Osteocyte (in vitro differentiated cells): Measurements from ENCODE around the gene CPEB4. TPM values are rescaled to one million over a fixed set of nuclear protein-coding genes. Genes with fewer than 3 reads are reported as not detected.

Experiments
- DNase-seq: peaks from one replicate; pipeline ENCODE4 v3.0.0; 2021; ENCODE audit warnings: mixed read lengths; ENCODE audit not compliant: unreplicated experiment; ENCODE audit errors: extremely low spot score
- H3K27ac Mint-ChIP-seq: one replicate; pipeline ENCODE4 v1.8.0; 2021; ENCODE audit warnings: mild to moderate bottlenecking, mixed read lengths; ENCODE audit not compliant: unreplicated experiment
- H3K27me3 Mint-ChIP-seq: one replicate; pipeline ENCODE4 v1.8.0; 2021; ENCODE audit warnings: mixed read lengths; ENCODE audit not compliant: unreplicated experiment
- H3K36me3 Mint-ChIP-seq: one replicate; pipeline ENCODE4 v1.8.0; 2021; ENCODE audit warnings: mixed read lengths; ENCODE audit not compliant: unreplicated experiment
- H3K4me1 Mint-ChIP-seq: one replicate; pipeline ENCODE4 v1.8.0; 2021; ENCODE audit warnings: mixed read lengths; ENCODE audit not compliant: unreplicated experiment
- H3K4me3 Mint-ChIP-seq: one replicate; pipeline ENCODE4 v1.8.0; 2021; ENCODE audit warnings: mild to moderate bottlenecking, moderate library complexity, mixed read lengths; ENCODE audit not compliant: unreplicated experiment
- H3K9me3 Mint-ChIP-seq: one replicate; pipeline ENCODE4 v1.8.0; 2021; ENCODE audit warnings: mixed read lengths; ENCODE audit not compliant: unreplicated experiment
- CTCF ChIP-seq: fragments of 200-600 bp; sonication (generic); IDR thresholded peaks from 2 replicates; pipeline ENCODE4 v1.5.0; 2021; ENCODE audit warnings: antibody characterized with exemption, mild to moderate bottlenecking, moderate library complexity
- total RNA-seq: library from RNA; stranded (reverse); gene quantifications from 2 replicates; pipeline ENCODE4 v1.2.1, GENCODE V29; 2021

CPEB4 gene
- total RNA-seq, 1 donor from 2014 or later, result 37.6 TPM

- peaks cover 13% of the 10 kb centered on the region for H3K27me3 Mint-ChIP-seq
- H3K27ac Mint-ChIP-seq, result no peak overlapping the region
- peaks cover 17% of the 10 kb centered on the region for H3K4me1 Mint-ChIP-seq
- no peaks in the 10 kb centered on the region for H3K9me3 Mint-ChIP-seq
- H3K36me3 Mint-ChIP-seq, result no peaks in the 10 kb centered on the region
- H3K4me3 Mint-ChIP-seq, result no peak overlapping the region
- no peak for DNase-seq
- no peak for TF ChIP-seq CTCF
These were observed 84.4 kb downstream of the CPEB4 start for GRCh38 chr5:173972607-173972924.

GRCh38 chr5:173972925-173973615 is 84.9 kb downstream of the CPEB4 start:
- Mint-ChIP-seq H3K27me3 (peaks cover 18% of the 10 kb centered on the region), H3K36me3 (no peaks in the 10 kb centered on the region), H3K9me3 (no peaks in the 10 kb centered on the region), H3K27ac (no peak overlapping the region), H3K4me1 (peaks cover 17% of the 10 kb centered on the region), H3K4me3 (peak overlapping the region; percentile 68)
- TF ChIP-seq CTCF, result peak; percentile 89
- DNase-seq, result peak; percentile 91

- no peak overlapping the region for H3K27ac Mint-ChIP-seq
- DNase-seq, result no peak
- peak overlapping the region; percentile 68 for H3K4me3 Mint-ChIP-seq
- H3K9me3 Mint-ChIP-seq, result no peaks in the 10 kb centered on the region
- H3K36me3 Mint-ChIP-seq, result peaks cover 2% of the 10 kb centered on the region
- H3K4me1 Mint-ChIP-seq, result peaks cover 17% of the 10 kb centered on the region
- no peak for TF ChIP-seq CTCF
- peaks cover 22% of the 10 kb centered on the region for H3K27me3 Mint-ChIP-seq
These were observed 85.4 kb downstream of the CPEB4 start for GRCh38 chr5:173973616-173973969.

DNA sequence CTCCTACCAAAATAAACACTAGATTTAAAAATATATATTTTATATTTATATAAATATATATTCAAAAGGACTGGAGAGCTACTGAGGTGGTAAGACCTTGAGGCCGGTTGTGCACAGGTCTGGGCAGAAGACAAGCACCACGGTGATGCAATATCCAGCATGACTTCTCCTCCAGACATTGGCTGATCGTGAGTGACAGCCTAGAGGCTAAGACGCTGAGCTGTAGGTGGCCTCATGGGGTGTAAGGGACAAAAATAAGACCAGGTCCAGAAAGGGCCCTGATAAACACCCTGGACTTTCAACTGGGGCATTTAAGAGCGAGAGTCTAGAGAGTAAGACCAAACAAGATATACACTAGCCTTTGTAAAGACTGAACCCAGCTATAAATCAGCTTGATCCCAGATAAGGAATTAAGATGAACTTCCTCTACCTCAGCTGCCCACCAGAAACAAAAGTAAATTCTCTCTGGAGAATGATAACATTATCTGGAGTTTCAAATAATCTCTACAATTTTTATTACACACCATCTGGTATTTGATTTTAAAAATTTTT is 86.6 kb downstream of the CPEB4 start:
- Mint-ChIP-seq H3K9me3 (no peaks in the 10 kb centered on the region), H3K27ac (no peak overlapping the region), H3K4me1 (peaks cover 11% of the 10 kb centered on the region), H3K4me3 (no peak overlapping the region), H3K36me3 (peaks cover 4% of the 10 kb centered on the region), H3K27me3 (peaks cover 33% of the 10 kb centered on the region)
- DNase-seq, result no peak
- no peak for TF ChIP-seq CTCF

- Mint-ChIP-seq H3K36me3 (peaks cover 4% of the 10 kb centered on the region), H3K27me3 (peaks cover 75% of the 10 kb centered on the region), H3K4me1 (no peaks in the 10 kb centered on the region), H3K27ac (no peak overlapping the region), H3K9me3 (peaks cover 6% of the 10 kb centered on the region), H3K4me3 (no peak overlapping the region)
- DNase-seq, result no peak
- no peak for TF ChIP-seq CTCF
These were observed 93.1 kb downstream of the CPEB4 start for GRCh38 chr5:173981185-173981761.
